Measurements from ENCODE around the gene EML5. TPM values are rescaled to one million over a fixed set of nuclear protein-coding genes. Genes with fewer than 3 reads are reported as not detected.

EML5 gene
- total RNA-seq, 2 experiments from 2014 or later: 3.8 to 3.9 TPM

DNA sequence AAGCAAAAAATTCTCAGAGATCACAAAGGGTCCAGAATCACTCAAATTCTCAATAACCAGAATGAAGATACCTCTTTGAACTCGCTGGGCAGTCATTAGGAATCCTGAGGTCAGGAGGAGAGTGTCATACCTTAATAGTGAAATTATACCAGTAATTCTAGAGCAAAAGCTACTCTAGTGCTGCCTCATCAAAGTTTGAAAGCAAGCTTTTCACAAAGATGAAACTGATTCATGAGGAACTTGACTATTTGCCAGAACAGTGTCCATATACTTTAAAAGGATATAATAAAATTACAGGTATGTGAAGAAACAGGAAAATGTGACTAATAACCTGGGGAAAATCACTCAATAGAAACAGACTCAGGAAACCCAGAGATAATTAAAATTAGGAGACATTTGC, 44.5 kb downstream of the EML5 start:
- CTCF ChIA-PET: no interaction called here
- POLR2A ChIA-PET: no interaction called here

DNA sequence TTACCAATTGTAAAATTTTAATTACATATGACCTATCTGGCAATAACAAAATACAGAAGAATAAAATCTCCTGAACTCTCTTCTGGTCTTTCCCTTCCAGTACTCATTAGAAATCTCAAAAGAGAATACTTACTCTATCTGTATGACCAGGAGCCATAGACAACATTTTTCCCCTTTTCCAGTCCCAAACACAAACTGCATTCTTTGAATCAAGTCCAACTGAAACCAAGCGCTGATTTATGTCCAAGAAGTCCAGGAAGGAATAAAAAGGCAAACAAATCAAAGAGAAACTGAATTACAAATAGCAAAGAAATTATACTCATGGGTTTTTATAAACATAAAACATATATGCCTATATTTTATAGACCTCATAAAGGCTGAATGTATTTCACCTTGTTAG, 46.7 kb downstream of the EML5 start:
- ChIA-PET POLR2A (no interaction called here), CTCF (no interaction called here)

DNA sequence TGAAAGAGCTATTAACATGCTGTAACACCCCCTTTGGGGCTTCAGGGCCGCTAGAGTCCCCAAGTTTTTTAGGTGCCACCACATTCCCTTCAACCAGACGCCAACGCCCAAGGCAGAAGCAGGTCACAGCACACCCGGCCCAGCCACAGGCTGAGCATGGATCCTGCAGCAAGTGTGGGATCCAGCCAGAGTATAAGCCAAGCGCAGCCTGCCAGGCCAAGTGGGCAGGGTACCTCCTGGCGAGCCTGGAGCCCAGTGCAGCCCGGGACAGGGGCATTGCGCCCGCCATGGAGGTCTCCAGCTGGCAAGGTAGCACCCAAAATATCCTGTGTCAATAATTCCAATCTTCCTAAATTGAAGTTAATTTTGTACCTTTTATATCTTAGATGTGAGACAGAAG, 55.5 kb downstream of the EML5 start:
- POLR2A ChIA-PET: no interaction called here
- CTCF ChIA-PET: no interaction called here

DNA sequence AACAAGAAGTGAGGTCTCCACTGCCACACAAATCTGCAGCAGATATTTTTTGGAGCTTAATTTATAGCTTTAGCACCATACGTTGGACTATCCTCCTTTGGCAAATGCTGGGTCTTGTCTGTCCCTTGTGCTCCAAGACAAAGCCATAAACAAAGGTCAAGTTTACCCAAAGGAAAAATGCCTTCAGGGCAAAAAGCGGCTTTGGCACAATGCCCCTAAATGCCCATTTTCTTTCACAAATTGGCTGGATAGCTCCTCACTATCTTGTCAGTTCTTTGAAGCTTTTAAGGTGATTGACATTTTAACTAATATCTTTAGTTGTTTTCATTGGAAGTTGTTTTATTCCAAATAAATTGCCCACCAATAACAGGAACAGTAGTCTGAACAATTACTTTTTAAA, 59.6 kb downstream of the EML5 start:
- CTCF ChIA-PET: no interaction called here
- POLR2A ChIA-PET: no interaction called here

DNA sequence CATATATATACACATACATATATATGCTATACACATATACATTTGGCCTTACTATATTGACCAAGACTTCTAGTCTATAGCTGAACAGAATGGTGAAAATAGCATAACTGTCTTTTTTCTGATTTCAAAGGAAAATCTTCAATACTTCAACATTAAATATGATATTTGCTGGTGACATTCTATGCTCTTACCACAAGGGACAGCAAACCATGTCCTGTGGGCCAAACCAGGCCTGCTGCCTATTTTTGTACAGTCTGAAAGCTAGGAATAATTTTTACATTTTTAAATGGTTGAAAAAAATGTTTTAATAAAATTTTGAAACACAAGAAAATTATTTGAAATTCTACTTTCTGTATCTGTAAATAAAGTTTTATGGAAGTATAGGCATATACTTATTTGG, 63.6 kb downstream of the EML5 start:
- ChIA-PET POLR2A (no interaction called here), CTCF (no interaction called here)

DNA sequence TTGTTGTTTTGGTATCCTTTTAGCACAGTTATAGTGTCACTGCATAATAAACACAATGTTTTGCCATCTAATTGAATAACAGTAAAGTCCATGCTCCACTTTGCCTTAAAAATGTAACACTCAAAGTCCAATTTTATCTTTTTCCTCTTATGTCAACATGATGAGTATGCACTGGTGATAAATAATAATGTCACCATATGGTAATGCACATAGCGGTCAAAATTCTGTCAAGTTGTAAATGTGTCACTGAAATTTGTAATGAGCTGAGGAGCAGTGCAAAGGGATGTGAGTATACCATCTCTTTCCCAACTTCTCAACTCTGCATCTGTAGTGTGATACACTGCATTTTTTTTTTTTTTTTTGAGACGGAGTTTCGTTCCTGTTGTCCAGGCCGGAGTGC, 65.7 kb downstream of the EML5 start:
- ChIA-PET CTCF (no interaction called here), POLR2A (no interaction called here)

DNA sequence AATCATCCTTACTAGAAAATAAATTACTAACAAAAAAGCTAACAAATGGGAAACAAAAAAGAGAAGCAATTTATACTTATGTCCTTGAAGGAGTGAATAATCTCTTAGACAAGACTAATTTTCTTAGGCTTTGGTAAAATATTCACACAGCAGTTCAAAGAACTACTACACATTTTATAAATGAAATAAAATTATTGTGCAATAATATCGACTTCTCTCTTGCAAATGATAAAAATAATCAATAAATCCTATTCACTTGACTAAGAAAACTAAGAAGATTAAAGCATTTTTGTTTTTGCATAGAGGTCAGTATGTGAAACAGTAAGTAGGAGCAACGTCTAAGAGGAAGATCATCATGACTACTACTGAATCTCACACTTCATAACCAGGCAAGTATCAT, 82.0 kb downstream of the EML5 start:
- ChIA-PET CTCF (no interaction called here), POLR2A (interaction anchor here (0.5 kb wide), 1 partner anchor 88 kb away, joined by 4 read pairs; no protein-coding TSS in a partner anchor)

DNA sequence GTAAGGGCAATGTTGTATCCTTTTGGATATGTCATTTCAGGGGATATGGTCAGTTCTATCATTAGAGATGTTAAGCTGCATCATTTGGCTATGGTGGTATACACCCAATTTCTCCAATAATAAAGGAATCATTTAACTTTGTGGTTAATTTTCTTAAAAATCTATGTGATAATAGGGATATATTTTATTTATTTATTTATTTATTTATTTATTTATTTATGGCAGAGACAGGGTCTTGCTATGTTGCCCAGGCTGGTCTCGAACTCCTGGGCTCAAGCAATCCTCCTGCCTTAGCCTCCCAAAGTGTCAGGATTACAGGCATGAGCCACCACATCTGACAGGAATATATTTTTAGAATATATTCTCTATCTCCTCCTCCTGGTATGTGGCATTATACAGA, 85.7 kb downstream of the EML5 start:
- POLR2A ChIA-PET: no interaction called here
- CTCF ChIA-PET: no interaction called here

DNA sequence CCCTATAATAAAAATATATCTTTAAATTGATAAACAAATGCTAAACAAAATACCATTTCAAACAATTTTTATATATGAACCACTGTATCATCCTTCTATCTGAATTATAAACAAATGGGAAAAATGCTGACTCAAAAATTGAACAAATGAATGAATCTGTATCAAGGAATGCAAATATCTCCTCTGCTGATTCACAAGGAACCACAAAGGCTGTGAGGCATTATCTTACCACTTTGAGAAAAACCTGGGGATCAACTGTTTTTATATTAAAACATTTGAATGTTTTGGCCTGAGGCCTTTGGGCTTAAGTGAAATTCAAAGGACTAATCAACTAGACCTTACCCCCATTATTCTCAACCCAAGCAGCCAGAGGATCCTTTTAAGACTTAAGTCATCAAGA, 86.3 kb downstream of the EML5 start:
- ChIA-PET POLR2A (no interaction called here), CTCF (no interaction called here)

DNA sequence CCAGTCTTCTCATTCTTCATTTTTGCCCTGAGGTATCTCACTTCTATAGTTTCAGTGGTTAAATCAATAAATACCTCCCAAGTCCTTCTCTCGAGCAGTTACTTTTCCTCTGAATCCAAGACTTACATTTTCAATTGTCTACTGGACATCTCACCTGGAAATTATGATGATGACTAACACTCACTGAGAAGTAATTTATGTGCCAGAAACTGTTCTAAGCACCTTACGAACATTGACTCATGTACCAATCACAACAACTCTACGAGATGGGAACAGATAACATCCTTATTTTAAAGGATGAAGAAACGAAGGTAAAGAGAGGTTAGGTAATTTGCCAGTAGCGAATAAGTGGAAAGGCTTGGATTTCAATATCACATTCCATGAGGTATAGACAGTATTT, 94.1 kb downstream of the EML5 start:
- ChIA-PET CTCF (interaction anchor here (0.7 kb wide), 1 partner anchor 22 kb away, joined by 4 read pairs; no protein-coding TSS in a partner anchor), POLR2A (no interaction called here)

DNA sequence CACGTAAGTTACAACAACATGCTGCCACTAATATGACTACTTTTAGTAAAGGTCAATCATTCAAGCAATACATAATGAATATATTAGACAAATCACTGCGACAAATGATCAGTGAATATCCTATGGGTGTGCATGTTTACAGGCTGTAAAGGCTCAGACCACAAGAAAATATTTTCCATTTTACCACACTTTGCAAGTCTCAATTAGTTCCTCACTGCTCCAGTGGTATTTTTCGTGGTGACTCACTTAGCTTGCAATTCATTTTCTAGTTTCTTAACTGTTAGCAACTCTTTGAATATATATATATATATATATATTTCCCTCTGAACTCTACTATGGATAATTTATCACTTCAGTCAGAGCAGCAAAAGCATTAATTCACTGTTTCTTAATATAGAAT, 96.9 kb downstream of the EML5 start:
- ChIA-PET CTCF (no interaction called here), POLR2A (no interaction called here)

DNA sequence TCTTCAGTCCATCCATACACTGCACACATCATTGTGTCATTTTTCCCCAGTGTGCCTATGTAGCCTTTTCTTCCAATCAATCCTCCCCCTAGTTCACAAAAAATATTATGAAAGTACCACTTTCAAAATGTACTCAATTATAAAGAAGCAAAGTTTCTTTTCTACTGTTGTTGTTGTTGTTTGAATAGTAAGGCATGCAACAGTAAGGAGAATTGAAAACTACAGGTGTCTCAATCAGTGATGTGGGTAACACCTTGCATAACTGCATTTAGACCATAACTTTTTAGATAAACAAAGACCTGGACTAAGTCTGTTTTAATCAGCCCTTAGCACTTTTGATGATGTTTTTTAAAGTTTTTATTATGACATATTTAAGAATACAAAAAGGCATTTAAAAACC, 104.4 kb downstream of the EML5 start:
- CTCF ChIA-PET: no interaction called here

DNA sequence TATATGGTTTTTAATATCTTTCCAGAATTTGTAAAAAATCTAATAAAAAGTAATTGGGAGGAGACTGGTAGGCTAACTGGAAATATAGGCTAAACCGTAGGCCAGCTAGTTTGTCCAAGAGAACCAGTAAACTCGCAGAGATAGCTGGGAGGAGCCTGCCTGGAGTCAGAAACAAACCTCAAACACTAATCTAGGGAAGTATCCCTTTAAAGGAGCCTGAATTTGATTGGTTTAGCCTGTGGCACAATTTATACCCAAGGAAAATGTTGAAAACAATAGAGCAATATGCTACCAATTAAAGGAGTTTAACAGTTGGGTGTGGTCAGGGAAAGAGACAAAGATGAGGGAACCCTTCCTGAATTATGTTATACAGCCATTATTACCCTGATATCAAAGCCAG, 109.6 kb downstream of the EML5 start:
- POLR2A ChIA-PET: no interaction called here
- CTCF ChIA-PET: no interaction called here

More for the DNA sequence above, 104.4 kb downstream of the EML5 start:
- POLR2A ChIA-PET: no interaction called here

DNA sequence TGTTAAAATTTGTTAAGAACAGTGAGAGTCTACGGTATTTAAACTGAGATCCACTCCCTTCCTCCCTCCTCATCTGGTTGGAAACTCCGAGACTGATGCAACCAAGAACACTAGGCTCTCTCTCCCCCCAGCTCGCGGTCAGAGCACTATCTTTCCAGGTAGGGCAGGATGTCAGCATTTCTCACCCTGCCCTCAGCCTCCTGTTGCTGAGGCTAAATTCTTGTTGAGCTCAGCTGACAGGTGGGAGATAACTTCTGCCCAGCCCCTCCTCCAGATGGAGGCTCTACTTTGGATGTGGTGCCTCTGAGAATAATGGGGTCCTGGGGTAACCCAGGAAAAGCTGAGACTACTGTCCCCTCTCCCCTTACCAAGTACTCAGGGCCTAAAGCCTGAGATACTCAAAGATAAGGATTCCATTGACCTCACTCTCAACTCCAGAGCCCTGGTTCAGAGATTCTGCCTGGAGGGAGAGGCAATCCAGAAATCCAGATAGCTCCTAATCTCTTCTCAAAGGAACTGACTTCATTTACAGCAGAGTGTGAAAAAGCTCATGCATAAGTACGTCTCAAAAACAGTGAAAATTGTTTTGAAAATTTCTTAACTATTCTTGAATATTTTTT, 110.1 kb downstream of the EML5 start:
- POLR2A ChIA-PET: no interaction called here
- CTCF ChIA-PET: interaction anchor here (1.7 kb wide), 1 partner anchor 15 kb away, joined by 8 read pairs; no protein-coding TSS in a partner anchor

DNA sequence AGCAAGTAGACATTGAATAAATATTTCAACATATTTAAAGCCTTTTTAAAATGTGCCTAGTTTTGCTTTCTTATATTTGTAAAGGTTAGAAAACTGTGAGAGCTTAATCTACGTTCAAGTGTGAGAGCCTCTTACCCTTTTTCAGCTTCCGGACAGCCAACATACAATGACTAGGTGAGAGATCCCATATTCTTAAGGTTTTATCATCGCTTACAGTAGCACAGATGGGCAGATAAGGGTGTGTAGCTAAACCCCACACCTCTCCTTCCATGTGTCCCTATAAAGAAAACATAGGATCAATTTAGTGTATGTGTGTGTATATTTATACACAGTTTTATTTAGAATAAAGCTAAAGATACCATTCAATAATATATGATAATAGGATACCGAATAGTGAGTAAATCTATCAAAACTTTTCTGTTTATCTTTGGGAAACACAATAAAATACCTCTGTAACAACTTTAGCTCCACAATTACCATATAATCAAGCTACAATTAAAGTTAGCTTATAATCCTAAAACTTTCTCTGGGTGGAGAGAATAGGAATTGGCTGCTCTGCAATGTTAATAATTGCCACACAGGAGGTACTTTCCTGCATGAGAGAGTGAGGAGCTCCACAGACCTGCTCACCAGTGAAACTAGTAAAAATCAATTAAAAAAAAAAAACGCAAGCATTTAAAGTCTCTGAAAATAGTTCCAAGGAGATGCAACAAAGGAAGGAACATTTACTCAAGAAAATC, 110.8 kb downstream of the EML5 start:
- ChIA-PET POLR2A (no interaction called here), CTCF (interaction anchor here (1.7 kb wide), 1 partner anchor 14 kb away, joined by 8 read pairs; no protein-coding TSS in a partner anchor)

DNA sequence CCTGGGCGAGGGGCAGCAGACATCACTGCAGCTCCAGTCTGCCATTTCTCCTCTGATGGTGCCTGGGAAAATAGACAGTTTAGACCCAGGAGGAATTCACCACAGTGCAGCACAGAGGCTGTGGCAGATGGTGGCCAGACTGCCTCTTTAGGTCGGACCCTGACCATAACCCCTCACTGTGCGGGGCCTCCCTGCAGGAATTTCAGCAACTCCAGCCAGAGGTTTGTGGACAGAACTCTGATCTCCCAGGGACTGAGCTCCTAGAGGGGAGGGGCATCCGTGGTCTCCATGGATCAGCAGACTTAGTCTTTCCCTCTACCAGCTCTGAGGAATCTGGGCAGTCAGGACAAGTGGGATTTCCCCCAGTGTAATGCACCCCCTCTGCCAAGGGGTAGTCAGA, 123.4 kb downstream of the EML5 start:
- ChIA-PET CTCF (no interaction called here), POLR2A (no interaction called here)

DNA sequence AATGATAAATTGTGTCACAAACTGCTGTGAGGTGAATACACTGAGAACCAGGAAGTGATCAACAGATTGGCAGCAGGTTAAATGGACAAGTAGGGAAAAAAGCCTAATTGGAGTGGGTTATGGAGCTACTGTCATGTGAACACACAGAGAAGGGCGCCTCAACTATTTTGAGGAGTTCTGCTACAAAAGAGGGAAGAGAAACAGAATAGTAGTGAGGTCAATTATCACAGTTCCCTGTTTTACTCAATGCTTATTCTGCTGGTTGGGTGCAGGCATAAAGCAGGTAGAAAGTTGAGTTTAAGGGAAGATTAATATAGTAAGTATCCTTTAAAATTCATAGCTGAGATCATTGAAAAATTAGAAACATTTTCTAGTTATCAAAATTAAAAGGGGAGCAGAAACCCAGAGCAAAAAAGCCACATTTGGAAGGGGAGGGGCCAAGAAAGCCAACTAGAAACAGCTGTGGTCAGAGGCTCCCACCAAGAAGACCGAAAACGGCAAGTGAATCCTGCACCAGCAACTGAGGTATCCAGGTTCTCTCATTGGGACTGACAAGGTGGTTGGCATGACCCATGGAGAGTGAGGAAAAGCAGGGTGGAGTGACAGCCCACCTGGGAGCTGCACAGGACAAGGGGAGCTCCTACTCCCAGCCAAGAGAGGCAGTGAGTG, 124.2 kb downstream of the EML5 start:
- POLR2A ChIA-PET: no interaction called here
- CTCF ChIA-PET: interaction anchor here (0.6 to 1.4 kb wide), 3 partner anchors 10 to 130 kb away, joined by 3 to 8 read pairs (median 3); no protein-coding TSS in a partner anchor

DNA sequence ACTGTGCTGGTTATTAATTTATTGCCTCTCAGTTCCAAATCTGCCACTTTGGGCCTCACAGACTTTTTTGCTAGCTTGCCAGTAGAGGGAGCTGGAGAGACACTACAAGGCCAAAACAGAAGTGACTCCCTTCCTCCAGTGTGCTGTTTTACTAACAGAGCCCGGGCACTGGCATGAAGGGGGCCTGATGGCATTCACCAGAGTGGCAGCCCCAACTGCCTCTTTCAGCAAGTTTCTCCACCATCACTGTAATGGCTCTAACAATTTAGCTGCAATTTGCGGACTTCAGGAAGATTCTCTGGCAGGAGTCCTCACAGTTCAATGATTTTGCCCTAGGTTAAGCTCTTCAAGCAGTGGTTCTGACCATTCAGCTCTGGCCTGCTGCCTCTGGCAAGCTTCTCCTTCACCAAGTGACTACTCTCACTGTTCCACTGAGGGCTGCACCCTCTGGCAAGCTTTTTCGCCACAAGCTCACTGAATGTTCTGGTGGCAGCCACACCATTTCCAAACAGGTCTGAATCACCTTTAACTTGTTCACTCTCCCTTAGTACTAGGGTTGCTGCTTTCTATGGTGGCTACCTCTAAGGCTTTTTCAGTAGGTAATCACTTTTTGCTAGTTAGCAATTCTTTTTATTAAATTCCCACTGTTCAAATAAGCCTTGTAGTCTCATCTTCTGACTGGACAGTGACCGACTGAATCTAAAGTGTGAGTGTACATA, 125.0 kb downstream of the EML5 start:
- POLR2A ChIA-PET: no interaction called here

DNA sequence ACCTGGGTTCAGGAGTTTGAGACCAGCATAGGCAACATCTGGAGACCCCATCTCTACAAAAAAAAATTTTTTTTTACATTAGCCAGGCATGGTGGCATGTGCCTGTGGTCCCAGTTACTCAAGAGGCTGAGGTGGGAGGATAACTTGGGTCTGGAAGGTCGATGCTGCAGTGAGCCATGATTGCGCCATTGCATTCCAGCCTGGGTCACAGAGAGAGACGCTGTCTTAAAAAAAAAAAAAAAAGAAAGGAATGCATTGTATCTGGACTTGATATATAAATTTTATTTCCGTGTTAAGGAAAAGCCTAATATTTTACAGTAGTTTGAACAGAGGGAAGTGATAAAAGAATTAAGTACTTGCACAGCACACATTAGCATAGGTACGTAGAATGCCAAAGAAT, 132.7 kb downstream of the EML5 start:
- POLR2A ChIA-PET: no interaction called here

More for the DNA sequence above, 125.0 kb downstream of the EML5 start:
- CTCF ChIA-PET: interaction anchor here (0.5 to 2.0 kb wide), 6 partner anchors 11 to 271 kb away, joined by 3 to 8 read pairs (median 3); partner anchors contain the start of gene TTC8

DNA sequence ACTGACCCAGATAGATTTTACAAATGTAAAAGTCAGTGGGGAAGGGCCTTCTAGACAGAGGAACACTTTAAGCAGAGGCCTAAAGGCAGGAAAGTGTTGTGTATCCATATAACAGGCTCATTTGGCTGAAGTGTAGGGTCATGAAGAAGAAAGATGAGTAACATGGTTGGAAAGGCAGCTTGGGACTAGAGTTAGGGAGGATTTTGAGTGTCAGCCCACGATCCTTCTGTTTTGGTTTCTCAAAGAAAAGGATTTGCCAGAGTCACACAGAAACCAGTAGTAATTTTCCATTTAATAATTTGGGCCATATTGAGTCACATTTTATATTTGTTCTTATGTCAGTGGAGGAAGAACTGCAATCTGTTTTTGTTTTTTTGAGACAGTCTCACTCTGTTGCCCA, 153.5 kb downstream of the EML5 start:
- CTCF ChIA-PET: no interaction called here

More for the DNA sequence above, 132.7 kb downstream of the EML5 start:
- CTCF ChIA-PET: no interaction called here

More for the DNA sequence above, 153.5 kb downstream of the EML5 start:
- POLR2A ChIA-PET: no interaction called here
